Fibroblast of villous mesenchyme (primary cell): ENCODE results near the gene FANCF. TPM values are rescaled to one million over a fixed set of nuclear protein-coding genes. Genes with fewer than 3 reads are reported as not detected.

ENCODE experiments used
- DNase-seq: peaks from one replicate; pipeline ENCODE4 v3.0.0-alpha.2; 2010; ENCODE audit warnings: low read depth
- H3K4me3 ChIP-seq: 2 replicates; pipeline ENCODE4 v1.5.1; 2011; ENCODE audit warnings: low read depth, mild to moderate bottlenecking, low read length
- CTCF ChIP-seq: IDR thresholded peaks from 2 replicates; pipeline ENCODE4 v1.5.1; 2012; ENCODE audit warnings: low read depth, mild to moderate bottlenecking, low read length; ENCODE audit not compliant: insufficient read depth
- total RNA-seq: library from RNA; depleted of rRNA; stranded (reverse); fragments of >200 nt; gene quantifications from 2 replicates; pipeline ENCODE4 v1.2.3, GENCODE V29; 2012

FANCF gene
- total RNA-seq, 1 donor: 11.2 TPM

DNA sequence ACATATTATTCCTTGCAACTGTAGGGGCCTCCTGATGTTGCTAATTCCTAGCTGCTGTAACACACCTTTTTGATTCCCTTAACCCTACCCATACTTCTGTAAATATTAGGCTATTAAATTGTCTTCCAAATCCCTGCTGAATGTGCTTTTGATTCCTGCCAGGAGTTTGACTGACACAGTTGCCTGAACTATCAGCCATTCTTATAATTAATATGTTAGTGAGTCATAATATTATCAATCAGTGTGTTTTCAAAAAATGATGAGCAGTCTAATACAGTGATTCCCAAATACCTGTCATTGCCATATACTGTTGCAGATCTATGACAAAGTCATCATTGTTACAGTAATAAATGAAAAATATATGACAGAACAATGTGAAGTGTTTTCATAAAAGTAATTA is 15.9 kb upstream of the FANCF start:
- H3K4me3 ChIP-seq: no peak overlapping the region
- no peak for TF ChIP-seq CTCF
- DNase-seq: no peak

- TF ChIP-seq CTCF: no peak
- H3K4me3 ChIP-seq: no peak overlapping the region
These were observed 15.2 kb upstream of the FANCF start for GRCh38 chr11:22640862-22641261.

DNA sequence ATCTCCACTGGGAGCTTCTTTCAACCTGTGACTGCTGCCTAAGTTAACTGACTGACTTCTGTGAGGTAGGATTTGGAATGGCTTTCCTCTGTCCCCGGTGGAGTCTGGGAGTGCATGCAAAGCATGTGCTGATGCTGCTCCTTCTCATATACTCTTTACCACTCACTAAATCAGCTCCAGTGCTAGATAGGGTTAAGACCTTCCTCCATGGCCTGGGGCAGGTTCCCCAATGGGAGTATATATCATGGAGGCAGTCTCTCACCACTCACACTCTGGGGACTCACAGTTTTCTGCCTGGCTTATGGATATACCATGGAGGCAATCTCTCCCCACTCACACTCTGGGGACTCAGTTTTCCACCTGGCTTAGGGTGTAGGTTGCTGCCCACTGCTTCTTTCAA is 10.1 kb upstream of the FANCF start:
- no peak for TF ChIP-seq CTCF

More at GRCh38 chr11:22640862-22641261, 15.2 kb upstream of the FANCF start:
- DNase-seq: no peak

GRCh38 chr11:22634897-22635629 is 9.4 kb upstream of the FANCF start:
- H3K4me3 ChIP-seq: no peak overlapping the region
- TF ChIP-seq CTCF: no peak
- DNase-seq: no peak

More for the DNA sequence above, 10.1 kb upstream of the FANCF start:
- no peak overlapping the region for H3K4me3 ChIP-seq
- no peak for DNase-seq

DNA sequence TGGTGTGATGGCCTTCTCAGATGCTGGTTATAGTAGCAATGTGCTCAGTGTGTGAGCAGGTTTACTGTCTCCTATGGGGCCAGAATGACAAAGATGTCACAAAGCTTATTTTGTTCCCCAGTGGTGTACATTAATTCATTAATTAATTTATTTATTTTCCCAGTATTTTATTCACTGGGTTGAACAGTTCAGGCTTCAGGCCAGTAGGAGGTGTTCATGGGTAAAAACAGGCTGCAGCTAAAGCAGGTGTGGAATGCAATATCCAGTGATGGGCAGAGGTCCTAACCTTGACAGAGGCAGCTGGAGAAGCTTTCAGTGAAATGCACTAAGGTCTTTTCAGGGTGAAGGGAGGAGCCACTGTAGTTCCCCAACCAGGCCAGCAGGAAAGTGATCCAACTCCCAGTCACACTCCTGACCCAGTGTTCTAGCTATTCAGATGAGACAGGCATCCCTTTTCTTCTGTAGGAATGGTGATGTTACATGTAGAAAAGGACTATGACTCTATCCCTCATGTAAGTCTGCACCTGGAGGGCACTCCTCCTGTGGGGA is 7.8 kb upstream of the FANCF start:
- H3K4me3 ChIP-seq: no peak overlapping the region
- no peak for TF ChIP-seq CTCF
- DNase-seq: no peak

DNA sequence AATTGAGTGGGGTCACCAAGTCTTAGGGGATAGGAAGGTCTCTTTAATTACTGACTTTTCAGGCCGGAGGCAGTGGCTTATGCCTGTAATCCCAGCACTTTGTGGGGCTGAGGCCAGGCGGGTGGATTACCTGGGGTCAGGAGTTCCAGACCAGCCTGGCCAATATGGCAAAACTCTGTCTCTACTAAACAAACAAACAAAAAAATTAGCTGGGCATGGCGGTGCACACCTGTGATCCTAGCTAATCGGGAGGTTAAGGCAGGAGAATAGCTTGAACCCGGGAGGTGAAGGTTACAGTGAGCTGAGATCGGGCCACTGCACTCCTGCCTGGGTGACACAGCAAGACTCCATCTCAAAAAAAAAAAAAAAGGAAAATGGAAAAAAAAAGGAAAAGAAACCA is 1.8 kb upstream of the FANCF start:
- no peak overlapping the region for H3K4me3 ChIP-seq
- no peak for TF ChIP-seq CTCF
- DNase-seq: no peak
